GM19328 (cell line): ENCODE data around the gene EXOC5.

Experiments
- ATAC-seq: cut with Tn5 transposase; IDR thresholded peaks from one replicate; pipeline ENCODE4 v1.9.1; 2021; ENCODE audit warnings: mild to moderate bottlenecking, moderate library complexity; ENCODE audit not compliant: unreplicated experiment

The EXOC5 gene, protein sequence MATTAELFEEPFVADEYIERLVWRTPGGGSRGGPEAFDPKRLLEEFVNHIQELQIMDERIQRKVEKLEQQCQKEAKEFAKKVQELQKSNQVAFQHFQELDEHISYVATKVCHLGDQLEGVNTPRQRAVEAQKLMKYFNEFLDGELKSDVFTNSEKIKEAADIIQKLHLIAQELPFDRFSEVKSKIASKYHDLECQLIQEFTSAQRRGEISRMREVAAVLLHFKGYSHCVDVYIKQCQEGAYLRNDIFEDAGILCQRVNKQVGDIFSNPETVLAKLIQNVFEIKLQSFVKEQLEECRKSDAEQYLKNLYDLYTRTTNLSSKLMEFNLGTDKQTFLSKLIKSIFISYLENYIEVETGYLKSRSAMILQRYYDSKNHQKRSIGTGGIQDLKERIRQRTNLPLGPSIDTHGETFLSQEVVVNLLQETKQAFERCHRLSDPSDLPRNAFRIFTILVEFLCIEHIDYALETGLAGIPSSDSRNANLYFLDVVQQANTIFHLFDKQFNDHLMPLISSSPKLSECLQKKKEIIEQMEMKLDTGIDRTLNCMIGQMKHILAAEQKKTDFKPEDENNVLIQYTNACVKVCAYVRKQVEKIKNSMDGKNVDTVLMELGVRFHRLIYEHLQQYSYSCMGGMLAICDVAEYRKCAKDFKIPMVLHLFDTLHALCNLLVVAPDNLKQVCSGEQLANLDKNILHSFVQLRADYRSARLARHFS

DNA sequence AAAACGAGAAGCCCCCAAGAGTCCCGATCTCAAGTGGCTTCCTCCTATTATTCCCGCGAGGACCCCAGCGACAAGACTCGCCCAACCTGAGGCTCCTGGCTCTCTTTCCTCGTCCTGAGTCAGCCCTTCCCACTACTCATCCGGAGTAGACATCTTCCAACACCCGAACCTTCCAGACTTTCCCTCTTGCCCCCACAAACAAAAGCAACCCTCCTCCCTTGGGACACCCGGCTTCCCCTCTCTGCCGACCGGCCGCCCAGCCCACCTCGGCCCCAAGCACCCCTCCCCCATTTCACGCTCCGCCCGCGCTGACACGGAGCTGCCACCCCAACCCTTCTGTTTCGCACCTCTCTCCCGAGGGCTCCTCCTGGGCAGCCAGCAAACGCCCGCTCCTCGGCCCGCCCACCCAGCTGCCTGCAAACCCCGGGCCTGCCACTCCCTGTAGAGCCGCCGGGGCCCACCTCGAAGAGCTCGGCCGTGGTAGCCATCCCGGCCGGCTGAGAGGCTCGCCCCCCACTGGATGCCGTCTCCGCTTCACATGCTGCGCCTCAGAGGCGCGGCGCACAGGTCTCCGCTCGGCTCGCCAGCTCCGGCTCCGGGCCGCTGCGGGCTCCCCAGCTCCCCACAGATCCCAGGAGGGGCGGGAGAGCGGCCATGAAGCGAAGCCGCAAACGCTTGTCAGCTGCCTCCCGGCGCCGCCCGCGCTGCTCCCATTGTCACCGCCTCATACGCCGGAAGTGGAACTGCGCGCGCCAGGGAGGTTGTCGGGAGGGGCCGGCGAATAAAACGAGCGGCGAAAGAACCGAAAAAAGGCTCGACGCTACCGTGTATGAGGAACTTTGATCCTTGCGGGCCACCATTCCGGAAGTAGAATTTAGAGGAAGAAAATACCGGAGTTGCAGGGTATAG is at the start of gene EXOC5, which contains the start of gene AP5M1:
EXOC5 (minus strand) TSS at position 745 of the 909 bp plus-strand sequence; CDS start at position 488, 257 bp downstream.
AP5M1 (plus strand) TSS at position 811 of the 909 bp plus-strand sequence. CDS start 344 bp downstream, outside the sequence.
- ATAC-seq = peak; percentile 89

DNA sequence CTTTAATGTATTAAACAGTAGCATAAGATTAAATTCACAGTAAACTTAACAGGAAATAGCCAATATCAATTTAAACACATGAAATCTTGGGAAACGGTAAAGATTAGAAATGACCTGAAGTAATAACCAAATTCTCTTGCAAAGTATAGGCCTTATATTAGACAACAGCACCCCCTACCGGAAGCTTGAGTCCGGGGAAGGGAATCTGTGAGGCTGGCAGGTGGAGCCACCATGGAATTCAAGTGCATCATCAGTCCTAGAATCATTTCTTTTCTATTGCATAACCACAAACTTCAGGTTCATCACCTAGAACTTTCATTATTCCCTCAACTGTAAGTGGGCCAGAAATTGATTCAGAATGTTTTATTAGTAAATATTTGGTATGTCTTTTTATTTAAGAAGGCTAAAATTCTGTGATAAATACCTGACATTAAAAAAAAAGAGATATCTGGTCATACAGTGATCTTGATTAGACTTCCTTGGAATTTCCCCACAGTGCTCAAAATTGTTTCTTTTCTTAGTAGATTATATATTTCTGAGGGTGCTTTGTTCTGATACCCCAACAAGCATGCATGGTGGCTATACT is 48.6 kb upstream of the EXOC5 start:
- peak; percentile 64 for ATAC-seq

- no peak for ATAC-seq
These were observed 45.8 kb upstream of the EXOC5 start for GRCh38 chr14:57314396-57315089.

GRCh38 chr14:57302883-57303282 is 34.2 kb upstream of the EXOC5 start:
- no peak for ATAC-seq

DNA sequence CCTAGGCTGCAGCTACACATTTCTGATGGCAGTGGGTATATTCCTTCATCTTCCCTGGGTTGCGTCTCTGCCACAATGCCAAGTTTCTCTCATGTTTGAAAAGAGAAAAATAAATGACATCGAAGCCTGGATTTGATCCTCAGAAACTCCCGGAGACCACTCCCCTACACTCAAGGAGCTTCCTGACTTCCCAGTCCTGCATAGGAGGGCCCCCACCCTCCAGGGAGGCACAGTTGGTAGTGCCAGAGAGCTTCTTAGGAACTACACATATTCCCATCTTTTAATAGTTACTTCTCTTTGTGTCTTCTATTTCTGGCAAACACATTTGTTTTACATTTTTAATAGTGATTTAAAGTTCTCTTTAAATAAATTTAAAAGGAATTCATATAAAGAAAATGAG is 30.8 kb upstream of the EXOC5 start:
- ATAC-seq = no peak

DNA sequence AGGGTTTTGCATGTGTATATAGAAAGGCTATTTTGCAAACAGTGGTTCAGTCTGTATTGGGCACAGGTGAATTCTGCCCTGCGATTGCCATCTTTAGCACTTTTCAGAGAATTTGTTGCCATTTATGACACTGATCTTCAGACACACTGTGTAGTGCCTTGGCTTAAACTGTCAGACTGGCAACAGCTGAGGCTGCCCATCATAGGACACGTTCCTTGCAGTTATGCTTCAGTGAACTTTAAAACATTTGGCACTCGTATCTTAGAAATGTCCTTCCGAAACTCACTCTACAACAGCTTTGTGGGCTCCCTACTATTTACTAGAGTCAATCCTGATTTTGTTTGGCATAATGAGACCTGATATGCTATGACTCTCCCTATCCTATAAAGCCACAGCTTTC is 29.1 kb upstream of the EXOC5 start:
- ATAC-seq = no peak

- ATAC-seq = no peak
These were observed 26.5 kb upstream of the EXOC5 start for GRCh38 chr14:57295239-57295638.

DNA sequence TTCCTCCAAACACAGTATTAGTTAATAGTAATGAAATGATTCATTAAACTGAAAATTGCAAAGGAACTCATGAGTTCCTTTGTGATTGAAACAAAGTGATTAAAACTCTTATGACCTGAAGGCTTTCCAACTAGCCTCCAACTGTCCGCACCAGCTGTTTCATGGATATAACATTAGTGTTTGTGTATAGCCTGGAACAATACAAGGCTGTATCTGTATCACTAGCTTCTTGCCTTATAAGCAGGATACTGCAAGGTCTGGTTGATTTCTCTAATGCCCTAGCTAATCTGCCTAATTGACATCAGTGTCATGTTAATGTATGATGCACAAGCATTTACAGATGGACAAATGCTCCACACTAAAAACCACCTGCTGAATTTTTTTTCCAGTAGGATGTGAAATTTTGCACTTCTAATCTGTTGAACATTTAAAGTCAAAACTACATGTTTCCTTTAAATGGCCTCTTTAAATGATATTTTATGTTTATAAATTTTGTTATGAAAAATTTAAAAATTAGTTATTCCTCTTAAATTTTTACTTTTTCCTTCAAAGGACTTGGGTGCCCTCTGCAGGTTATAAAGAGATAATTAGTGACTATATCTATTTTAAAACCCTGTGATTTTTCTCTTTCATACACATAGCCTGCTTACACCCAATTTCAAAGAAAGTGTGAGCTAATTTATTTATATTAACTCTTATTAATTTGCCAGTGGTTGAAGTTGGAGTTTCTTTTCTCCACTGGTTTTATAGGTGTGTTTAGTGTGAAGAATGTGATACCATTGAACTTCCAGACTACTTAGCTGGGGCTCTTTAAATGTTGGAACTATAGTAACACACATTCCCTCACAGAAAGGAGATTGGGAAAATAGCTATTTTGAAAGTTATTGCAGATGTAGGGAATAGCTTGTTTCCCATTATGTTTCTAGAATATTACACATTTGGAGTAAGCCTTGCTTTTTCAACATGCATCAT is 25.4 kb upstream of the EXOC5 start:
- ATAC-seq = no peak

DNA sequence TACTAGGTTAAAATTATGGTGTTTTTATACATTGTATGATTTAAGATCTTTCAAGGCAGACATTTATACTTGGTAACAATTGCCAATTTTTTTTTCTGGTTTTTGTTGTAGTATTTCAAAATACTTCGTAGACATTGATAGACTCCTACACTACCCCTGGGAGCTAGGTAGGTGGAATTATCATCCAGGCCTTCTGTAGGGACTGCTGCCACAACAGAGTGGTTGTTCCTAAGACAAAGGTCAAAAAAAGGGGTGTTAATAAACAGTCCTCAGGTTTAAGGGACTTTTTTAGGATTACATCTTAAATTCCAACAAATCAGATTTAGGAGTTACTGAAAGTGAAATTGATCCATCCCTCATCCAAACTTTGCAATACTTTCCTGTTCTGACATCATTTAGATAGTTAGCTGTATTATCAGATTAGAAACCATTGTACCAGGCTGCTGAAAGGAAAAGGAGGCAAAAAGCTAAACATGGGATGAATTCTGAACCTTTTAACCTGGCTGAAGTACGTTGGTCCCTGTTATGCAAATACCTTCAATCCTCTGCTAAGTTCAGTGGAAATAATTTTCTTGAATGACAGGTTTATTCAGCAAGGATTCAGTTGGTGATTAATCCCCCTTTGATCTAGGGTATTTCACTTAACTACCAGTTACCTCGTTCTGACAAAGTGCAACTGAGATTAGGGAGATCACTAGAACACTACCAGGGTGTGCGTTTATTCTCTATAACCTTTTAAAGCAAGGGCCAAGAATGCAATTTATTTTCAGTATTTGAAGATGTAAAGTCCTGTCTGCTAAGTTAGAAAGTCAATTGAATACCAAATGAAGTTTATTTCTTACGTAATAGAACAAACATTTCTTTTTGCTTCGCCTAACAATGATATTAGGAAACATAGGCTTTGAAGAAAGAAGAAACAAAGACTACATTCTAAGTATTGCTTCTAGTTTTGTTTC is 23.3 kb upstream of the EXOC5 start:
- ATAC-seq = no peak

DNA sequence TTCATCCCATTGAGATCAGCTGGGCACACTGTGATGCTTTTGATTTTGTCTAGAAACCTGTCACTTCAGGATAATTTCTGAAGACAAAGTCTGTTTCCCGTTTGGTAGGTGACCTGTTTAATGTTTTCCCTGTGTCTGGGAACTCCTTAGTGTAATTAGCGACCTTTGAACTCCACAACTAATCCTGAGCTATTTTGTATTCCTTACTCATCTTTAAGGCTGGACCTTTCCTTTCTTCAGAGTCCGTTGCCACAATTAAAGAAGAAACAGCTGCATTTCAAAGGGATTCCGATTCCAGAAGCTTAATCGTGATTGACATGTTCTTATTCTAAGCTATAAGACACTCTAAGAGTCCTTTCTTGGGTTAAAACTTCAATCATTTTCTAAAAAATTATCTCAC is 22.0 kb upstream of the EXOC5 start:
- ATAC-seq = no peak

- no peak for ATAC-seq
These were observed 19.0 kb upstream of the EXOC5 start for GRCh38 chr14:57287745-57288144.

- no peak for ATAC-seq
These were observed 8.4 kb upstream of the EXOC5 start for GRCh38 chr14:57277062-57277461.

GRCh38 chr14:57275023-57275664 is 6.4 kb upstream of the EXOC5 start:
- no peak for ATAC-seq

DNA sequence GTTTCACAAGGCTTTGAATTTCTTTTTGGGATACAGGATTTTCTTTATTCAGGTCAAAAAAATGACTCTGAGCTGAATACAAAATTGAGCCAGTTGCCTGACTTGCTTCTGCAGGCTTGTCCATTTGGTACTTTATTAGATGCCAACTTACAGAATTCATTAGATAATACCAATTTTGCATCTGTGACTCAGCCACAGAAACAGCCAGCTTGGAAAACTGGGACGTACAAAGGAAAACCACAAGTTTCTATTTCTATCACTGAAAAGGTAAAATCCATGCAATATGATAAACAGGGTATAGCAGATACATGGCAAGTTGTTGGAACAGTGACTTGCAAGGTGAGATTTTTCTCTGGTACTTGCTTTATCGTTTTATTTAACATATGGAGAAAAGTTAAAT is 5.8 kb upstream of the EXOC5 start:
- no peak for ATAC-seq

- no peak for ATAC-seq
These were observed 4.5 kb upstream of the EXOC5 start for GRCh38 chr14:57273236-57273635.

GRCh38 chr14:57266065-57266464 is 2.6 kb downstream of the EXOC5 start:
- no peak for ATAC-seq

GRCh38 chr14:57262117-57262516 is 6.6 kb downstream of the EXOC5 start:
- ATAC-seq = no peak
